Measurements from ENCODE around the gene SLC37A2. TPM values are rescaled to one million over a fixed set of nuclear protein-coding genes. Genes with fewer than 3 reads are reported as not detected.

Gene SLC37A2
- total RNA-seq, 4 donors from 2014 or later, result 0.26 to 4.1 (median 0.86) TPM

- intact Hi-C loops (cut with DNase I; ENCODE audit: low total_unique reads), result no loop called here
- Histone ChIP-seq H3K4me3 (no peak overlapping the region), H3K4me1 (no peaks in the 10 kb centered on the region), H3K36me3 (no peaks in the 10 kb centered on the region), H3K27ac (no peak overlapping the region), H3K9me3 (no peaks in the 10 kb centered on the region), H3K27me3 (no peaks in the 10 kb centered on the region)
- no peak for DNase-seq
- TF ChIP-seq POLR2A (IDR thresholded peaks at IDR 0.05), result no peak
- no peak for TF ChIP-seq CTCF (IDR thresholded peaks at IDR 0.05)
Observed at GRCh38 chr11:125117429-125117828, 54.3 kb downstream of the SLC37A2 start.

DNA sequence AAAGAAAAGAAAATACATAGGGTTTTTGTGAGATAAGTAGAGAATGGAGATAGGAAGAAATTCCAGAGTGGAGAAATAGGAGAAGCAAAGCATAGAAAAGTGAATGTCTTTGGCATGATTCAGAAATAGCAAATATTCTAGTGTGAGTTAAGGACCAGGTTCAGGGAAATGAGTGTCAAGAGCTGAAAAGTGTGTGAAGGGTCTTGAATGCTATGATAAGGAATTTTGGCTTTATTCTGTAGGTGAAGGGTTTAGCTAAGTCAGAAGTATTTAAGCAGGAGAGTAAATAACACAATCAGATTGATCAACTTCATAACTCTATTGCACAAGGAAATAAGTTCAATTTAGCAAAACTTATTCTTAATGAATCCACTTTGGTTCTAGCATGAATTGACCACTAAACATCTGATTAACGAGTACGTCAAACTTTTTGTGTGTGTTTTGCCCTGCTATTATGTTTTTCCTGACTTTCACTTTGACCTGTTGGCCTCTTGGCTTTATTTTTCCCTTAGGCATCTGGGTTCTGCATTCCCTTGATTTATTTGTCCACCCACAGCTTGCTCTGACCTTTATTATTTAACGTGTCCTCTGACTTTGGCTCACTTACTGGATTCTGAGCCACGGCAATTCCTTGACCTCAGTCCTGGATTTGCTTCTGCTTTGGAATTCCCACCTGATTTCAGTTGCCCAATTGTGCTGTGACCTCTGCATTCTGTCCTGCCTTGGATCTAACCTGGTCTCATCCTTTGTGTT lies 60.3 kb downstream of the SLC37A2 start:
- intact Hi-C loops (cut with DNase I; ENCODE audit: low total_unique reads), result no loop called here
- TF ChIP-seq CTCF (IDR thresholded peaks at IDR 0.05) (no peak), POLR2A (IDR thresholded peaks at IDR 0.05) (no peak)
- Histone ChIP-seq H3K4me3 (no peak overlapping the region), H3K36me3 (no peaks in the 10 kb centered on the region), H3K9me3 (no peaks in the 10 kb centered on the region), H3K27me3 (no peaks in the 10 kb centered on the region), H3K4me1 (no peaks in the 10 kb centered on the region), H3K27ac (no peak overlapping the region)
- no peak for DNase-seq

DNA sequence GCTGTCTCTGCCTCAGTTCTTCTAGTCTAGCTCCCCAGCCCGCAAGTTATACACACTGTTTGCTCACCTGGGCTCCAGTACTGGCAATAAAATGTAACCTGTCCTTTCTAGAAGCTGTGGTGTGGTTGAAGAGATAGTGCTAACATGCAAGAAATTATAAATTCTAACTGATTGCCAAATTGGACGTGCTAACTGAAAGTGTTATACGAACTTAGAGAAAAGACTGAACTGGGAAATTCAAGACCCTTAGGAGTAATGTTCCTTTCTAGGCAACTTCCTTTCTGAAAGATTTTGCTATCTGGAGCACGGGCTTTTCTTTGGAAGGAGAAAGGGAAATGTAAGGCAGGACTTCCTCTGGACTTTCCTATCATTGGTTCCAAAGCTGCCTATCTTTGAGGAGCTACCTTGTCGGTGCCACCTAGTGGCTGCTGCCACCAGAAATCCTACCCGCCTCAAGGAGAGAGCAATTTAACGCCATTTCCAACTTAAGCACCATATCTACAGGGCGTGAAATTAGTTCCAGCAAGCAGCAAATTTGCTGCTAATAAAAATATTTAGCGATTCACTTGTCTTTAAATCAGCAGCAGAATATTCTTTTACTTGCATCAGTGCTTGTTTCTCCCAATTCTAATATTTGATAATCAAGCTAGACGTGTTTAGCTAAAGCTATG lies 61.0 kb downstream of the SLC37A2 start:
- Histone ChIP-seq H3K27me3 (no peaks in the 10 kb centered on the region), H3K4me1 (no peaks in the 10 kb centered on the region), H3K4me3 (no peak overlapping the region), H3K36me3 (no peaks in the 10 kb centered on the region), H3K27ac (no peak overlapping the region), H3K9me3 (no peaks in the 10 kb centered on the region)
- intact Hi-C loops (cut with DNase I; ENCODE audit: low total_unique reads), result no loop called here
- no peak for TF ChIP-seq POLR2A (IDR thresholded peaks at IDR 0.05)
- peak in 1 of 4 experiments; percentile 38 for TF ChIP-seq CTCF (IDR thresholded peaks at IDR 0.05)
- peak in 1 of 2 donors; percentile 44 for DNase-seq

DNA sequence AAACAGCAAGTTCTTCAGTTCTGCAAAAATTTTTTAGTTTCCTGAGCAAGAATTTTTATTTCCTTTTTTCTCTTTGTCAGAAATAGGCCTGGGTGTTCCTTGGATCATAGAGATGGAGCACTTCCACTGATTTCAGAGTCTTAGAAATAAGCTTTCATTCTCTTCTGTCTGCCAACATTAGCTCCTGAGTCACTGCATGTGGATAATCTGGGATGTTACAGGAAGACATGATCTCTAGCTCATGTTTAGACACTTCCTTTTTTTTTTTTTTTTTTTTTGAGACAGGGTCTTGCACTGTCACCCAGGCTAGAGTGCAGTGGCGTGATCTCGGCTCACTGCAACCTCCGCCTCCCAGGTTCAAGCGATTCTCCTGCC lies 61.5 kb downstream of the SLC37A2 start:
- H3K27me3 ChIP-seq, result no peaks in the 10 kb centered on the region
- no peaks in the 10 kb centered on the region for H3K36me3 ChIP-seq
- no peaks in the 10 kb centered on the region for H3K4me1 ChIP-seq
- no peak for DNase-seq
- H3K9me3 ChIP-seq, result no peaks in the 10 kb centered on the region
- H3K4me3 ChIP-seq, result no peak overlapping the region
- TF ChIP-seq CTCF (IDR thresholded peaks at IDR 0.05) (no peak), POLR2A (IDR thresholded peaks at IDR 0.05) (no peak)
- no peak overlapping the region for H3K27ac ChIP-seq
- intact Hi-C loops (cut with DNase I; ENCODE audit: low total_unique reads), result no loop called here

GRCh38 chr11:125128450-125128849 lies 65.3 kb downstream of the SLC37A2 start:
- no peak overlapping the region for H3K27ac ChIP-seq
- no peaks in the 10 kb centered on the region for H3K4me1 ChIP-seq
- H3K36me3 ChIP-seq, result no peaks in the 10 kb centered on the region
- TF ChIP-seq POLR2A (IDR thresholded peaks at IDR 0.05) (no peak), CTCF (IDR thresholded peaks at IDR 0.05) (no peak)
- intact Hi-C loops (cut with DNase I; ENCODE audit: low total_unique reads), result no loop called here
- no peaks in the 10 kb centered on the region for H3K9me3 ChIP-seq
- no peaks in the 10 kb centered on the region for H3K27me3 ChIP-seq
- H3K4me3 ChIP-seq, result no peak overlapping the region
- no peak for DNase-seq
